IMR-90 (cell line): Measurements from ENCODE around the gene GPC5. TPM values are rescaled to one million over a fixed set of nuclear protein-coding genes. Genes with fewer than 3 reads are reported as not detected.

Experiments used
- ATAC-seq: fragments of 200-7000 bp; cut with Tn5 transposase; 2 replicates; pipeline ENCODE4 v1.9.1; 2020; ENCODE audit warnings: low read depth, mild to moderate bottlenecking, moderate library complexity
- BruUV-seq: library from RNA; stranded (reverse); fragments of 400-500 nt; replicated peaks from 2 replicates; lab custom pipeline; 2021; lab: Mats Ljungman, UMichigan
- CTCF ChIA-PET: fragments of 300-600 bp; formaldehyde crosslinking; extraction: SDS; loops from one replicate; lab custom pipeline; 2021; ENCODE audit warnings: antibody characterized with exemption; lab: Yijun Ruan, JAX
- POLR2A ChIA-PET: fragments of 300-600 bp; sonication (Branson Sonifier 250); formaldehyde crosslinking; loops from one replicate; lab custom pipeline; 2022; ENCODE audit warnings: antibody characterized with exemption; ENCODE audit not compliant: unreplicated experiment; lab: Charles Lee
- DNase-seq: peaks from one replicate; pipeline ENCODE4 v3.0.0; 2013
- H2AFZ ChIP-seq: replicated peaks from 2 replicates; pipeline ENCODE3; 2013; ENCODE audit warnings: low read length, mild to moderate bottlenecking; ENCODE audit not compliant: poor library complexity
- H2AK5ac ChIP-seq: 2 replicates; pipeline ENCODE4 v1.6.1; 2013; ENCODE audit warnings: low read depth, low read length, inconsistent platforms
- H2AK9ac ChIP-seq: replicated peaks from 2 replicates; pipeline ENCODE3; 2013; ENCODE audit warnings: mild to moderate bottlenecking, low read depth, low read length, moderate library complexity; ENCODE audit not compliant: poor library complexity
- H2BK120ac ChIP-seq: 2 replicates; pipeline ENCODE4 v1.6.1; 2013; ENCODE audit warnings: low read depth, low read length, inconsistent platforms
- H2BK15ac ChIP-seq: 3 replicates; pipeline ENCODE4 v1.6.1; 2013; ENCODE audit warnings: low read depth, low read length, inconsistent platforms
- H2BK20ac ChIP-seq: 2 replicates; pipeline ENCODE4 v1.6.1; 2013; ENCODE audit warnings: low read depth, mild to moderate bottlenecking, inconsistent platforms, low read length, moderate library complexity
- H2BK5ac ChIP-seq: 2 replicates; pipeline ENCODE4 v1.6.1; 2013; ENCODE audit warnings: mild to moderate bottlenecking, low read depth, low read length, inconsistent platforms; ENCODE audit not compliant: poor library complexity, severe bottlenecking
- H3K14ac ChIP-seq: replicated peaks from 2 replicates; pipeline ENCODE4 v1.6.1; 2013; ENCODE audit warnings: low read depth, low read length, inconsistent platforms
- H3K18ac ChIP-seq: 2 replicates; pipeline ENCODE4 v1.6.1; 2013; ENCODE audit warnings: low read depth, low read length, control low read depth
- H3K23ac ChIP-seq: 2 replicates; pipeline ENCODE4 v1.6.1; 2013; ENCODE audit warnings: low read depth, low read length, inconsistent platforms
- H3K27ac ChIP-seq: 2 replicates; pipeline ENCODE4 v1.5.1; 2013; ENCODE audit warnings: mild to moderate bottlenecking, control low read depth, low read length; ENCODE audit not compliant: insufficient read depth
- H3K27me3 ChIP-seq: 2 replicates; pipeline ENCODE4 v1.6.1; 2013; ENCODE audit warnings: low read length; ENCODE audit not compliant: control insufficient read depth, insufficient read depth
- H3K36me3 ChIP-seq: 2 replicates; pipeline ENCODE4 v1.6.1; 2013; ENCODE audit warnings: low read length, mixed read lengths; ENCODE audit not compliant: control insufficient read depth, insufficient read depth
- H3K4ac ChIP-seq: 2 replicates; pipeline ENCODE4 v1.6.1; 2013; ENCODE audit warnings: low read depth, low read length, inconsistent platforms
- H3K4me1 ChIP-seq: 2 replicates; pipeline ENCODE4 v1.6.1; 2013; ENCODE audit warnings: low read length, mixed read lengths; ENCODE audit not compliant: control insufficient read depth, insufficient read depth
- H3K4me2 ChIP-seq: 2 replicates; pipeline ENCODE4 v1.6.1; 2013; ENCODE audit warnings: low read depth, mild to moderate bottlenecking, control low read depth, low read length, moderate library complexity
- H3K4me3 ChIP-seq: 2 replicates; pipeline ENCODE4 v1.5.1; 2013; ENCODE audit warnings: low read depth, mild to moderate bottlenecking, control low read depth, low read length, moderate library complexity; ENCODE audit not compliant: insufficient read depth
- H3K56ac ChIP-seq: 2 replicates; pipeline ENCODE4 v1.6.1; 2013; ENCODE audit warnings: low read length, inconsistent platforms; ENCODE audit not compliant: insufficient read depth; ENCODE audit errors: extremely low read depth
- H3K79me1 ChIP-seq, 2 experiments: 2 replicates each; pipeline ENCODE4 v1.6.1; 2013; ENCODE audit warnings: low read length in 2 of 2, inconsistent platforms in 1 of 2, low read depth in 1 of 2
- H3K9ac ChIP-seq: 2 replicates; pipeline ENCODE4 v1.6.1; 2013; ENCODE audit warnings: low read depth, low read length, control low read depth
- H3K9me1 ChIP-seq: 2 replicates; pipeline ENCODE4 v1.6.1; 2013; ENCODE audit warnings: low read length, inconsistent platforms; ENCODE audit not compliant: insufficient read depth
- H3K9me3 ChIP-seq: 2 replicates; pipeline ENCODE4 v1.6.1; 2013; ENCODE audit warnings: low read length; ENCODE audit not compliant: control insufficient read depth, insufficient read depth
- H4K20me1 ChIP-seq: 2 replicates; pipeline ENCODE4 v1.6.1; 2013; ENCODE audit warnings: low read length, inconsistent platforms; ENCODE audit not compliant: insufficient read depth
- H4K5ac ChIP-seq: 2 replicates; pipeline ENCODE4 v1.6.1; 2013; ENCODE audit warnings: mild to moderate bottlenecking, low read depth, low read length, control low read depth
- H4K8ac ChIP-seq, 2 experiments: 2 replicates each; pipeline ENCODE4 v1.6.1; 2013; ENCODE audit warnings: low read depth in 2 of 2, low read length in 2 of 2, control low read depth in 1 of 2, inconsistent platforms in 1 of 2
- H4K91ac ChIP-seq: 2 replicates; pipeline ENCODE4 v1.6.1; 2013; ENCODE audit warnings: low read depth, low read length, inconsistent platforms; ENCODE audit not compliant: insufficient read depth
- RFX5 ChIP-seq: IDR thresholded peaks from 2 replicates; pipeline ENCODE4 v1.8.0; 2012; ENCODE audit warnings: low read depth, mild to moderate bottlenecking, low read length, moderate library complexity
- WGBS, 2 experiments: methylation state at CpG; one replicate each; pipeline versions ENCODE4 v1.1.5 to v1.1.7; 2013; ENCODE audit warnings: missing lambda C conversion rate in 2 of 2; ENCODE audit not compliant: insufficient read length in 1 of 2; ENCODE audit errors: extremely low coverage in 2 of 2; 5-methylcytosine and 5-hydroxymethylcytosine counted together
- dilution Hi-C: fragments of 300-500 bp; cut with HindIII; formaldehyde crosslinking; loops from one replicate; pipeline ENCODE4 v1.14.3; 2018; ENCODE audit warnings: low sequenced_read_pairs; ENCODE audit not compliant: unreplicated experiment
- in situ Hi-C: fragments of 300-500 bp; cut with MboI; formaldehyde crosslinking; loops from 3 replicates; pipeline ENCODE4 v1.14.3; 2019; ENCODE audit warnings: low sequenced_read_pairs, inconsistent platforms, mixed read lengths
- intact Hi-C: fragments of 100-400 bp; cut with micrococcal nuclease; formaldehyde crosslinking; loops from 2 replicates; pipeline ENCODE4 v1.10.0; 2022
- polyA plus RNA-seq, 3 experiments: library from polyadenylated mRNA; depleted of rRNA; stranded (reverse); fragments of >200 nt; gene quantifications; 2 replicates each; pipeline ENCODE4 v1.2.3, GENCODE V29; 2012; ENCODE audit warnings: low replicate concordance in 1 of 3
- total RNA-seq: library from RNA; depleted of rRNA; stranded (reverse); fragments of >200 nt; gene quantifications from 2 replicates; pipeline ENCODE4 v1.2.3, GENCODE V29; 2012

GPC5 gene
- total and polyA plus RNA-seq, 2 of the 4 experiments (the other 2 are of a cell fraction) = 0.94 to 1.8 TPM

DNA sequence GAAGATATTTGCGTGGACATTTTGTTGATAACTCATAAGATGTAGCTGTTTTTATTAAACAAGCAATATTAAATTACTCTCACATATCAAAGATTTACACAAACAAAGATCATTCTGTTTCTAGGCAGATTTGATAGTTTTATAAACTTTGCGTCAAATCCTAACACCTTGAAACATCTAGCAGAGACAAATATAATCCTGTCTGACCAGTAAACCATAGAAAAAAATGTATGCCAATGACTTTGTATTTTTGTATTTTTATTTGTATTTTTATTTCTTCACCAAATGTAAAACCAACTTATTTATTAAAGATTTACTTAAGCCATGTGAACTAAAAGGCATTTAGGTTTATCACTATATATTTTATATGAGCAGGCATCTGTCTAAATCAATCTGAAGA, 494.6 kb downstream of the GPC5 start:
- in situ Hi-C loops (no loop called here), dilution Hi-C loops (no loop called here), intact Hi-C loops (no loop called here)
- H3K27me3 ChIP-seq = no peaks in the 10 kb centered on the region
- H3K9me3 ChIP-seq = no peaks in the 10 kb centered on the region
- H4K5ac ChIP-seq = no peak overlapping the region
- H3K14ac ChIP-seq = no peak overlapping the region
- H4K8ac ChIP-seq = no peak overlapping the region
- H3K36me3 ChIP-seq = no peaks in the 10 kb centered on the region
- no peak overlapping the region for H2AFZ ChIP-seq
- DNase-seq (no peak), ATAC-seq (no peak)
- H3K4me3 ChIP-seq = no peak overlapping the region
- H3K9ac ChIP-seq = no peak overlapping the region
- H3K4me1 ChIP-seq = no peaks in the 10 kb centered on the region
- no peak overlapping the region for H3K18ac ChIP-seq
- no peak overlapping the region for H3K27ac ChIP-seq
- no peaks in the 10 kb centered on the region for H4K20me1 ChIP-seq
- H2AK5ac ChIP-seq = no peak overlapping the region
- H3K4ac ChIP-seq = no peak overlapping the region
- no peak overlapping the region for H2BK5ac ChIP-seq
- H2BK20ac ChIP-seq = no peak overlapping the region
- H4K91ac ChIP-seq = no peak overlapping the region
- H3K56ac ChIP-seq = no peak overlapping the region
- H2BK15ac ChIP-seq = no peak overlapping the region
- no peak overlapping the region for H2AK9ac ChIP-seq
- H3K4me2 ChIP-seq = no peak overlapping the region
- H3K79me1 ChIP-seq = no peaks in the 10 kb centered on the region
- H3K23ac ChIP-seq = no peak overlapping the region
- CTCF ChIA-PET = no interaction called here
- no CpG with 5 or more reads among the region's 2 CpGs for WGBS, 2 experiments
- no peak overlapping the region for H2BK120ac ChIP-seq
- TF ChIP-seq RFX5 = no peak
- POLR2A ChIA-PET = no interaction called here
- no peaks in the 10 kb centered on the region for H3K9me1 ChIP-seq
- BruUV-seq = no TSS peak
